HG02981 (cell line): ENCODE results near the gene KCNJ6.
"Not testable (repeated sequence)": the region's sequence is repeated elsewhere in the genome, so short reads cannot be mapped to it uniquely, and the experiment has no call there.

Experiments used
- ATAC-seq: cut with Tn5 transposase; IDR thresholded peaks from one replicate; pipeline ENCODE4 v1.9.1; 2021; ENCODE audit warnings: mild to moderate bottlenecking, moderate library complexity; ENCODE audit not compliant: unreplicated experiment

KCNJ6 gene

DNA sequence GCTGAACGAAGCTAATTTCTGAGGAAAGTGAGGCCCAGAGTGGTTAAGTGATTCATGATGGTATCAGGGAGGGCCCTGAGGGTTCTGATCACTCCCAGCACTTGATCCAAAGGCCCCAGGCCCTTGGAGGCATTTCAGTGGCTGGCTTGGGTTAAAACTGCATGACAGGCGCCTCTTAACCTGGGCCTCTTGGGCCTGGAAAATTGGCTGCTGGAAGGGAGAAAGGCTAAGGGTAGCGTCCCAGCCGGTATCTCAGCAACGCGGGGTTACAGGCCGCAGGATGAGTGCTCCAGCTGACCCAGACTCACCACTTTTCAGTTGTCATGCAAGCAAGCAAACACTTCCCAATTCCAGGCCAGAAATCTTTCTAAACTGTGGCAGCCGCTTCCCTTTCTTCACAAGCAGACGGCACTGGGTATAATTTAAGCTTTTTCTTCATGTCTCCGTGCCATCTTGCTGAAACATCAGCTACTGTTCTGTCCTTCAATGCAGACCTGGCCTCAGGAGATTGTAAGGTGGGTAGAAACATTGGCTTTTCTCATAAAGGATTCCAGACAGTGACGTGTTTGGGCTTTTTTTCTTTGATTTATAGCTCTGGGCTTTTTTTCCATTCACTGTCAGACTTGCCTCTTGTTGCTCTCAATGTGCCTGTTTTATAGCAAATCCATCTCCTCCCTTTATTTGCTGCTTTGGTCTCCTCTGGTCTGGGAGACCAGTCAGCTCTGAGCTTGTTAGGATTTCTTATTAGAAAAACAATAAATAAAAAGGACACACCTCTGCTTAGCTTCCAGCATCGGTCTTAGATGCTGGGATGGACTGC lies 229.1 kb downstream of the KCNJ6 start:
- no peak for ATAC-seq

DNA sequence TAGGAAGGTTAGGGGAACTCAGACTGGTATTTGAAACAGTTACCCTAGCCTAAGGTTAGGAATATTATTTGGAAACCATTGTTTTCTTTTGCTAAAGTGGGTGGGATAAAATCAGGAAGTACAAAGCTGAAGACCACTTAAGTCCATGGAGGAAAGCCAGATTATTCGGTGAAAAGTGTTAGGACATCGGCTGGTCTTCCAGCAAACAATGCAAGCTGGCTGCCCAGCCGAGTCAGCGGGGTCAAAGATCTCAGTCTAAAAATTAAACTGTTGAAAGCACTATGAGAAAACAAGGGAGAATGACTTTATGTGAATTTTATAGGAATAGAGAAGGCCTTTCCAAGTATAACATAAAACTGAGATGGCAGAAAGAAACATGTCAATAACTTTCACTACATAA lies 231.7 kb downstream of the KCNJ6 start:
- no peak for ATAC-seq

- ATAC-seq = no peak
These were observed 232.2 kb downstream of the KCNJ6 start for GRCh38 chr21:37684115-37684493.

DNA sequence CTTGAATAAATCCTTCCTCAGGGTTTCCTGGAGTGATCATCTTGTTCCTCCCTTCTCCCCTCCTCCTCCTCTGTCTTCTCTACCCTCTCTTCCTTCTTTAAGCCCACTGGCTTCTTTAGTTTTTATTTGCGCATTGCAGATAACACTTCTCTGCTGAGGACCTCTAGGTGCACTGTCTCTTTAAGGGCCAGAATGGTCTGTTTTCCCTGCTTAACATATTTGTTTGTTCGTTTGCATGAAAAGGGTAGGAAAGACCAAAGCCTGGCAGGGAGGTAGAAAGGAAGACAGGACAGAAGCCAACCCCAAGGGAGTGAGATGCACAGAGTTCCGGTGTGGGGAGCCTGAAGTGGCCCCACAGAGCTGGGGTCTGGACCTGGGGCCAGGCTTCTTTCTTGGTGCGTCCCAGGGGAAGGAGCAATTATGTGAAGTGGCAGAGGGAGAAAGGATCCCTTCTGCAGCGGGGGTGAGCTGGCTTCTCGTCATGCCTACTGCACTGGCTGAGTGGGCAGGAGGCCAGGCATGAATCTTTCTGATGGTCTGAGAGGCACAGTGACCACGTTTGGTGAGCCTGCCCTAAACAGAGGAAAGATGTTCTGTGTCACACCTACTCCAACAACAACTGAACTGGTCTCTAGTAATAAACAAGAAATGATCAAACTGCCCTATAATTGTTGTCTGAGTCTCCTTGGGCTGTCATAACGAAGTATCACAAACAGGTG lies 232.7 kb downstream of the KCNJ6 start:
- no peak for ATAC-seq

DNA sequence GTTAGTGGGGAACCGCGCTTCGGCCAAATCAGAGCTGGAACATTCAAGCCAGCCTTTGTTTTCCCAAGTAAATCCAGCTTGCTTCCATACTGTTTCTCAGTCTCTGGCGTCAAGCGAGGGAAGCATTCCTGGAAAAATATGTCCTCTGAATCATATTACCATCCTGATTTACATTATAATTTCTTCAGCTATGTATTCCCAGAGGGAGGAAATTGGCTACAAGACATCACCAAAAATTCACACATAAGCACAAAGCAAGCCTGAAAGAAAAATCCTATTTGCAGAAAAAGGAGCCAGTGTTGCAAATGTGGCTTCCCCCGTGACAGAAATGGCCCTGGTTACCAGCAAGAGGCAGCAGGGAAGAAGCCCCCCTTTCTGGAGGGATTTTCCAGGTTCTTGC lies 233.3 kb downstream of the KCNJ6 start:
- ATAC-seq = no peak

GRCh38 chr21:37677006-37677405 lies 239.3 kb downstream of the KCNJ6 start:
- no peak for ATAC-seq

GRCh38 chr21:37675202-37675801 lies 241.0 kb downstream of the KCNJ6 start:
- no peak for ATAC-seq

DNA sequence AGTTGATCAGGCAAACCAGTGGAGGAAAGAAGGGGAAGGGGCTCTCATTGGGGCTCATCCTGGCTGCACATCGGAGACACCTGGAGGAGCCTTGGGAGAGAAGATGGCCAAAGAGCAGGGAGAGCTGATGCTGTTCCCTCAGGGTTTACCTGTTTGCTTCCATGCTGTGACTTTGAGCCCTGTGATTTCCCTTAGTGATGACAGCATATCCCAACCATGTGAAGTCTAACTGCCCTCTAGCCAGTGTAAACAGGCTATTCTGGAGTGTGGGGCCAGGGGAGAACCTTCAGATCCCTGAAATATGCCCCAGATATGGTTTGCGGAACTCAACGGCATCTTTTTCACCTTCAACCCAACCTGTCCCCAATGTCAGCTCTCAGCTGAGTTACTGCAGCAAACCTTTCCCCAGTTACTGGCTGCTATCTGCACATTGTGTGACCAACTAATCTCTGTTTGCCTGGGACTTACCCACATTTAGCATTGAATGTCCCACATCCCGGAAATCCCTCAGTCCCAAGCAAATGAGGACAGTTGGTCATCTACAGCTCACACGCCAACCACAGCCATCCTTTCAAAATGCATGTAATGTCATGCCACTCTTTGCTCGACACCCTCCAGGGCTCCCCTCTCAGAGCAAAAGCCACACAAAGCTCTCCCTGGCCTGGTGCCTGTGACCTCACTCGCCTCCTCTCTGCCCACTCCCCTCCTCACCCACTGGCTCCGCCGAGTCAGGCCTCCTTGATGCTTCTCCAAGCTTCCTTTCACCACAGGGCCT lies 242.3 kb downstream of the KCNJ6 start:
- ATAC-seq = no peak

GRCh38 chr21:37671381-37671780 lies 244.9 kb downstream of the KCNJ6 start:
- no peak for ATAC-seq

DNA sequence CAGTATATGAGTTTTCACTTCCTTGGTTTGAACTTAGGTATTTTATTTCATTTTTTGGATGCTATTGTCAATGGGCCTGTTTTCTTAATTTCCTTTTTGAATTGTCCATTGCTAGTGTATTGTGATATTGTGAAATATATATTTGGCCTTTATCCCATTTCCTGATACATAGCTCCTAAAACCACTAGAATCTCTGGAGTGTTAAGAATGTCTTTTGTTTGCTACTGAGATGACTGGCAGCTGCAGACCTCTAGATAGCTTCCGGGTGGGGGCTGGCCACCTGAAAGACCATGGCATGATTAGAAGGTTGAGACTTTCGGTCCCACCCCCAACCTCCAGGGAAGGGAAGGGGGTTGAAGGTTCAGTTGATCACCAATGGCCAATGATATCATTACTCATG lies 245.4 kb downstream of the KCNJ6 start:
- no peak for ATAC-seq

- no peak for ATAC-seq
These were observed 247.0 kb downstream of the KCNJ6 start for GRCh38 chr21:37669249-37669648.

DNA sequence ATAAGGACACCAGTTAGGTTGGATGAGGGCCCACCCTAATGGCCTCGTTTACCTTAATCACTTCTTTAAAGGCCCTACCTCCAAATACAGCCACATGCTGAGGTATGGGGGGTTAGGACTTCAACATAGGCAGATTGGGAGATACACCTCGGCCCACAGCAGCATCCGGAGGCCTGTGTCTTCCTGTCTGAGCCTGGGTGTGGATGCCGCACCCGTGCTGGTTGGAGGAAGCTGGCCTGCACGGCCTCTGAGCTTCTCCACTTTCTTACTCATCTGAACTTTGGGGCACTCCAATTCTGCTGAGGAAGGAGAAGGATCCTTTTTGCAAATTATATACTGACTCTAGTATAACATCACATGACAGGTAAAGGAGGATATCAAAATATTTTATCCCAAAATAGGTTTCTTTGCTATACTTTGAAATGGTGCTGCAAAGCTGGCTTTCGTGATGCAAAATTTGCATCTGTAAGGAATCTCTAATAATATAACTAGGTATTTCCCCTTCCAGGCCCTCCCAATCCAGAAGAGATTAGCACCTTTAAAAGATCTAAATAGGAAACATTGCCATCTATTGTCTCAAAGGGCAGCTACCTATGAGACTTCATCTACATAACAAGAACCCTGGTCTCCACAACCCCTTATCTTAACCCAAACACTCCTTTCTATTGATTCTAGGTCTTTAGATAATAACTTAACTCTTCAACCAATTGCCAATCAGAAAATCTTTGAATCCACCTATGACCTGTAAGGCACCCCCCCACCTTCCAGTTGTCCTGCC lies 247.6 kb downstream of the KCNJ6 start:
- ATAC-seq = no peak

DNA sequence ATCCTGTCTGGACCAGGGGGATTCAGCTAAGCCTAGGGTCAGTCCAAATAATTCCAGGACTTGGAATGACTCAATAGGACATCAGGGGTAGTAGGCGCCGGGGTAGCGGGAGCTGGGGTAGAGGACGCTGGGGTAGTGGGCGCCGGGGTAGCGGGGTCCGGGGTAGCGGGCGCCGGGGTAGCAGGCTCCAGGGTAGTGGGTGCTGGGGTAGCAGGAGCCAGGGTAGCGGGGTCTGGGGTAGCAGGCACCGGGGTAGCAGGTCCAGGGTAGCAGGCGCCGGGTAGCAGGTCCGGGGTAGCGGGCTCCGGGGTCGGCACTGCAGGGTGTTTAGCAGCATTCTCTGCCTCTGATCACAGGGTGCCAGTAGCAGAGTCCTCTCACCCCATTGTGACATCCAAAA lies 248.9 kb downstream of the KCNJ6 start:
- ATAC-seq = no peak

DNA sequence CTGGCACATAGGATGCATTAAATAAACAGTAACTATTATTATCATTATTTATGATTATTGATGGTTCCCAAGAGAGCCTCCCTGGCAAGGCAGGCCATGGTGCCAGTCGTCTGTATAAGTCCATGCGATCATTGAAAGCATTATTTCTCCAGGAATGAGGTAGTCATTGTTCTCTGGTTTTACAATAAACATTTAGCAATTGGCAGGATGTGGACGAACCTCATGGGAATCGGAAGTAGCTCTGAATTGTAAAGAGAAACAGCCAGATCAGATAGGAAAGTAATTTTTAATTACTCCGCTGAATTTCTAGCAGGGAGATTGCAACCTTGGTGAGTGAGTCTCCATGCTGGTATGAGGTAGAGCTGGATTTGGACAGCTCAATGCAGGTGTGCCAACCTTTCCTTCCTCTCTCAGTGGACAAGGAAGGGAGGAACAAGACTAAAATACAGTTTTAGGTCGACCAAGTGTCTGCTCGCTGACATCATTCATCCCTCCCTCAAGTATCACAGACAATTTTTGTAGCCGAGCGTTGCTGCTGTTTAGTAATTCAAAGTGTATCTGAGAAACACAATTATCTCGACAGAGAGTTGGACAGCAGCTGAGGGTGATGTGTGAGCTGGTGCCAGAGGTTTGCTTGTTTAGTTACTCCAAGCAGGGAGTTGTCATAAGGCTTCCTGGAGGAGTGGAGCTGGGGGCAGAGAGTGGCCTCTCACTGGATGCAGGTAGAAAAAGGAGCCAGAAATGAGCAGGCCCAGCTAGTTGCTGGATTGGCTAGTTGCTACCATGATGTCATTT lies 250.8 kb downstream of the KCNJ6 start:
- ATAC-seq = no peak

DNA sequence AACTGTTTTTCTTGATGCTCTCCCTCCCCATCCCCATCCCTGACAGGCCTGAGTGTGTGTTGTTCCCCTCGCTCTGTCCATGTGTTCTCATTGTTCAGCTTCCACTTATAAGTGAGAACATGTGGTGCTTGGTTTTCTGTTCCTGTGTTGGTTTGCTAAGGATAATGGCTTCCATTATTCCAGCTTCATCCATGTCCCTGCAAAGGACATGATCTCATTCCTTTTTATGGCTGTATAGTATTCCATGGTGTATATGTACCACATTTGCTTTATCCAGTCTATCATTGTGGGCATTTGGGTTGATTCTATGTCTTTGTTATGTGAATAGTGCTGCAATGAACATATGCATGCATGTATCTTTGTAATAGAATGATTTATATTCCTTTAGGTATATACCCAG lies 254.0 kb downstream of the KCNJ6 start:
- ATAC-seq = not testable (repeated sequence)

- ATAC-seq = no peak
These were observed 255.5 kb downstream of the KCNJ6 start for GRCh38 chr21:37660709-37661108.

- no peak for ATAC-seq
These were observed 256.4 kb downstream of the KCNJ6 start for GRCh38 chr21:37659874-37660273.

DNA sequence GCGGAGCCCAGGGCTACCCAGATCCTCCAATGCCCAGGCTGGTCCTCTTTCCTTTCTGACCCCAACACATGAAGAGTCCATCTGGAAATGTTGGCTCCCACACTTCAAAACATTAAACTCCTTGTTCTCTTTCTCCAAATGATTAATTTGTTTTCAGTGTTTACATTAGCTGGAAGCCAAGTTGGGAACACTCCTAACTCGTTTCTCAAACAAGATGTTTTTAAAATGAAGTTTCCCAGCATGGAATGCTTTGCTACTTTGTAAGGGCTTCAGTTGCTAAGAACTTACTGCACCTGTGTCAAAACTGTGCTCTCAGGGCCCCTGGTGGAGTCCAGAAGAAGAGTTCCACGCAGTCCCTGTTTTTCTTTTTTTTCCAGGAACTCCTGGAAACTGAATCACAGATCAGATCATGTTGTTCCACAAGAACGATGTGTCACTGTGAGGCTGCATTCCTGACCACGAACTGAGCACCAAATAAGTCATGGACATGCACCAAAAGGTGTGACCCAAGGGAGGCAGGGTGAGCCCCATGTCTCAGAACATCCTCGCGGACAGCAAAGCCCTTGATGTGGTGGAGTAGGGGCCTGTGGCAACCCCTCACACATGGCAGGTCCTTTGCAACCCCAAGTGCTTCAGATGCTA lies 257.3 kb downstream of the KCNJ6 start:
- no peak for ATAC-seq

DNA sequence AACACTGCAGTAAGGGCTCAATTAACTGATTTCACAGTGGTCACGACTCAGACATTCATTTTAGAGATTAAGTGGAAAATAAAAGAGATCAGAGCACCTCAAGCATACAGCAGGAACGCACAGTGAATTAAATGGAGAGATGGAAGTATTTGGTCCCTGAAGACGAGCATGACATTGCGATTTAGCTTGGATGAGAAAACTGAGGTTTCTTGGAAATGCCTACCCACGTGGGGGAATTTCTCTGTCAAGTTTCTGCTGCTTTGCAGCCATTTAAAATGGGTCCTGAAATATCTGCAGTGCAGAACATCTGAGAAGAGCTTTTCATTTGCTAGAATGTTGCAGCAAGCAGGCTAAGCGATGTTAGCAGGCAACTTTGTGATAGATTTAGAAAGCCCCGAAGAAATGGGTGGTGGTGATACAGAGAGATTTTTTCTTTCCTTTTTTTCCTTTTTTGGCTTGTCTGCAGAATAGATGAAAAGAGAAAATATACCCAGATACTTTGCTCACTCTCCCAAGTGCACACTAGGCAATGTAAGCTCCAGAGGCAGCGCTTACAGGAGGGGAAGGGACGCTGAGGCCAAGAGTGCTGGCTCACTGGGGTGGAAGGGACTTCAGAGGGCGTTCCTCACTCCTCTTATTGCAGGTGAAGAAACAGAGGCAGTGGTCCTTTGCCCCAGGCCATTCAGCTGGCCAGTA lies 258.0 kb downstream of the KCNJ6 start:
- ATAC-seq = no peak
